ENCODE measurements around the gene USP3. TPM values are rescaled to one million over a fixed set of nuclear protein-coding genes. Genes with fewer than 3 reads are reported as not detected.

The USP3 gene
- total RNA-seq, 4 donors from 2014 or later: 26.5 to 96.3 (median 65.8) TPM

DNA sequence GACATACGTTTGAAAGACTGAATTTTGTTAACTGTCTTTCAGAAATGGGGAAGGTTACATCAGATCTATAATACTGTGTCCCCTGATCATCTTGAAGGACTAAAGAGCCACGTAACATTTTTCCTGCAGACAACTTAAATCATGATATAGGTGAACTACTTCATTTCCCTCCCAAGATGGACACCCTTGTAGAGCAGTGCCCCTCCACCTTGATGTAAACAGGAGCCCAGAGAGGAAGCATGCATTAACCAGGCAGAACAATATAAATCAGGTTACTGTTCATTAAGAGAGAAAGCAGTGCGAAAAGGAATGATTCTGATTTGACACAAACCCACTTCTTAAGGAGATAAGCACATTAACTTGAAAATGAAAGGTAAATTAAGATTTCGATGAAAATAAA, 36.1 kb downstream of the USP3 start:
- TF ChIP-seq, protein P1, sequence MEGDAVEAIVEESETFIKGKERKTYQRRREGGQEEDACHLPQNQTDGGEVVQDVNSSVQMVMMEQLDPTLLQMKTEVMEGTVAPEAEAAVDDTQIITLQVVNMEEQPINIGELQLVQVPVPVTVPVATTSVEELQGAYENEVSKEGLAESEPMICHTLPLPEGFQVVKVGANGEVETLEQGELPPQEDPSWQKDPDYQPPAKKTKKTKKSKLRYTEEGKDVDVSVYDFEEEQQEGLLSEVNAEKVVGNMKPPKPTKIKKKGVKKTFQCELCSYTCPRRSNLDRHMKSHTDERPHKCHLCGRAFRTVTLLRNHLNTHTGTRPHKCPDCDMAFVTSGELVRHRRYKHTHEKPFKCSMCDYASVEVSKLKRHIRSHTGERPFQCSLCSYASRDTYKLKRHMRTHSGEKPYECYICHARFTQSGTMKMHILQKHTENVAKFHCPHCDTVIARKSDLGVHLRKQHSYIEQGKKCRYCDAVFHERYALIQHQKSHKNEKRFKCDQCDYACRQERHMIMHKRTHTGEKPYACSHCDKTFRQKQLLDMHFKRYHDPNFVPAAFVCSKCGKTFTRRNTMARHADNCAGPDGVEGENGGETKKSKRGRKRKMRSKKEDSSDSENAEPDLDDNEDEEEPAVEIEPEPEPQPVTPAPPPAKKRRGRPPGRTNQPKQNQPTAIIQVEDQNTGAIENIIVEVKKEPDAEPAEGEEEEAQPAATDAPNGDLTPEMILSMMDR (IDR thresholded peaks at IDR 0.05): no peak
- TF ChIP-seq POLR2A (IDR thresholded peaks at IDR 0.05): no peak
- Histone ChIP-seq H3K27me3 (no peaks in the 10 kb centered on the region), H3K4me3 (no peak overlapping the region), H3K36me3 (no peaks in the 10 kb centered on the region), H3K4me1 (no peaks in the 10 kb centered on the region), H3K27ac (no peak overlapping the region), H3K9me3 (no peaks in the 10 kb centered on the region)
- no peak for DNase-seq
- intact Hi-C loops (cut with DNase I; ENCODE audit: low total_unique reads): no loop called here

DNA sequence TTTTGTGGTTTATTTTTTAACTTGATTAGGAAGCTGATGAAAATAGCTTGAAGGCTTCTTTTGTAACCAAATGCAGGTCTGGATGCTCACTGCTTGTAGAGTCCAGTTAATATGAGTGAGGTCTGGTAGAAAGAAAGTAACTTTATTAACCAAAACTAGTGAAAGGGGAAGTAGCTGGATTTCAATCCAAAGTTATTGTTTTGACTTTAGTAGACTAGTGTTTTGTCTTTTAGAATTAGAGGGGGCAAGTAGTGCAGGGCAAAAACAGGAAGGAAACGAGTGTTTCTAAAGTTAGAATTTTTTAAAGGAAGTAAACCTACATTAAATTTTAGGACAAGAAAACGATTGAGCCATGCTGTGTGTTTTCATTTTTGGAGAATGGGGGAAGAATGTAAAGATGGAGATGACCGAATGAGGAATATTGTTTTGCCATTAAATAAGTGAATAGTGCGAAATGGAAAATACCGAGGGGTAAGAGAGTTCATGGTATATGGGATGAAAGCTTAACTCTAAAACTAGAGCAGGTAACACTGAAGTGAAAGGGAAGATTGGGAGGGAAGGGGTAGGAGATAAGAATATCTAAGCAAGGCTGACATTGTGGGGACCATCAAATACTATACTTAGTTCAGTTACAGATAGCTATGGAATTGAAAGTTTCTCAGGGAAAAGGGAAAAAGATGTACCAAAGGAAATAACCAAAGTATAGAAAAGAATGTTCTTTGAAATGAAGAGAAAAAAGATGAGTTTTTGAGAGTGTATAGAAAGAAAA, 40.0 kb downstream of the USP3 start:
- no peak for DNase-seq
- Histone ChIP-seq H3K9me3 (no peaks in the 10 kb centered on the region), H3K36me3 (no peaks in the 10 kb centered on the region), H3K4me1 (no peaks in the 10 kb centered on the region), H3K4me3 (no peak overlapping the region), H3K27me3 (no peaks in the 10 kb centered on the region), H3K27ac (no peak overlapping the region)
- intact Hi-C loops (cut with DNase I; ENCODE audit: low total_unique reads): no loop called here
- TF ChIP-seq, protein P1 (IDR thresholded peaks at IDR 0.05): no peak
- TF ChIP-seq POLR2A (IDR thresholded peaks at IDR 0.05): no peak

DNA sequence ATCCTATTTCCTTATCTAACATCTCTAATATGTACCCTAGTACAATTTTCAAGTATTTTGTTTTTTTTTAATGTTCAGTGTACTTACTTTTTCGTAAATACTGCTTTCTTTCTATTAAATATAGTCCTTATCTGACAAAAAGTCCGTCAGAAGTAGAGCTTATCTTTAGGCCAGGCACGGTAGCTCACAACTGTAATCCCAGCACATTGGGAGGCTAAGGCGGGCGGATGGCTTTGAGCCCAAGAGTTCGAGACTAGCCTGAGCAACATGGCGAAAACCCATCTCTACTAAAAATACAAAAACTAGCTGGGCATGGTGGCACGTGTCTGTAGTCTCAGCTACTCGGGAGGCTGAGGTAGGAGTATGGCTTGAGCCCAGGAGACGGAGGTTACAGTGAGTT, 41.1 kb downstream of the USP3 start:
- Histone ChIP-seq H3K9me3 (no peaks in the 10 kb centered on the region), H3K27ac (no peak overlapping the region), H3K4me1 (no peaks in the 10 kb centered on the region), H3K27me3 (no peaks in the 10 kb centered on the region), H3K36me3 (no peaks in the 10 kb centered on the region), H3K4me3 (no peak overlapping the region)
- no peak for DNase-seq
- TF ChIP-seq POLR2A (IDR thresholded peaks at IDR 0.05): no peak
- TF ChIP-seq, protein P1 (IDR thresholded peaks at IDR 0.05): no peak
- intact Hi-C loops (cut with DNase I; ENCODE audit: low total_unique reads): no loop called here

DNA sequence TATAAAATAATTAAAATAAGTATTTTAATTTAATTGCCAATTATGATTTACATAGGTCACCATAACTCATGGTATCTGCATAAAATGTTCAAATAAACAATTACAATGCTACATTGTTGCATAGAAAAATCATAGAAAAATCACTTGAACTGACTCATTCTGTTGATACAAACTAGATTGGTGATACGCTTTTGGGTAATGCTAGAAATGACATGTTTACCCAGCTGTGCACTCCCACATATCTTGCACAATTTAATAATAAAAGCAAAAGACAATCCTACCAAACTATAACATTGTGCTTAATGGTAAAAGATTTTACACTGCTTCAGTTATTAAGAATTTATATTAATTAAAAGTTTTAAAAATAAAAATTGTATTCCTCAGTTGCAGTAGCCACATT, 47.0 kb downstream of the USP3 start:
- intact Hi-C loops (cut with DNase I; ENCODE audit: low total_unique reads): no loop called here

DNA sequence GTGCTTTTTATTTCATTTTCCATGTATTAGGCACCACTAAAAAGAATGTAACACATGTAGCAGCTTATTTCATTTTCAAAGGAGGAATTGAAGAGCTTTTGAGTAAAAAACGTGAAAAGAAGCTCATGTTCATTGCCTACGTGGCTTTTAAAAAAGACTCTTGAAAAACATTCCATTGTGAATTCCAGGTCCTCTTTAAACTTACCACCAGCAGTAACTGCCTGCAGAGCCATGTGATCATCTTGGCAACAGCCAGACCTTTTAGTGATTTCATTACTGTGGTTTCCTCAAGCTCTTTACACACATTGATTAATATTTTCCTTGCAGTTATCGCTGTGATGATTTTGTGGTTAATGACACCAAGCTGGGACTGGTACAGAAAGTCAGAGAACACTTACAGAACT, 49.0 kb downstream of the USP3 start:
- H3K27ac ChIP-seq: peak overlapping the region; percentile 52 to 75
- no peak overlapping the region for H3K4me3 ChIP-seq

More for the DNA sequence above, 47.0 kb downstream of the USP3 start:
- Histone ChIP-seq H3K36me3 (no peaks in the 10 kb centered on the region), H3K27me3 (no peaks in the 10 kb centered on the region), H3K27ac (peak overlapping the region in 1 of 2 donors; percentile 75), H3K4me1 (peaks cover 0 to 6% of the 10 kb centered on the region in 2 donors), H3K4me3 (no peak overlapping the region), H3K9me3 (no peaks in the 10 kb centered on the region)
- TF ChIP-seq, protein P1 (IDR thresholded peaks at IDR 0.05): no peak
- TF ChIP-seq POLR2A (IDR thresholded peaks at IDR 0.05): no peak
- DNase-seq: no peak

More for the DNA sequence above, 49.0 kb downstream of the USP3 start:
- Histone ChIP-seq H3K9me3 (no peaks in the 10 kb centered on the region), H3K4me1 (peaks cover 0 to 6% of the 10 kb centered on the region in 2 donors), H3K36me3 (no peaks in the 10 kb centered on the region), H3K27me3 (no peaks in the 10 kb centered on the region)
- TF ChIP-seq, protein P1 (IDR thresholded peaks at IDR 0.05): no peak
- TF ChIP-seq POLR2A (IDR thresholded peaks at IDR 0.05): no peak
- intact Hi-C loops (cut with DNase I; ENCODE audit: low total_unique reads): no loop called here
- peak; percentile 22 to 27 for DNase-seq
